ENCODE measurements around the gene TNFRSF14. TPM values are rescaled to one million over a fixed set of nuclear protein-coding genes. Genes with fewer than 3 reads are reported as not detected.
"Not testable (repeated sequence)": the region's sequence is repeated elsewhere in the genome, so short reads cannot be mapped to it uniquely, and the experiment has no call there.

TNFRSF14 gene
- total RNA-seq, 2 experiments from 2014 or later: 145 to 152 TPM

GRCh38 chr1:2575801-2576663 lies 19.9 kb downstream of the TNFRSF14 start:
- Mint-ChIP-seq H3K9me3 (peaks cover 19% of the 10 kb centered on the region), H3K36me3 (peaks cover 7% of the 10 kb centered on the region), H3K27me3 (no peaks in the 10 kb centered on the region), H3K4me1 (ENCODE audit: low read depth) (peaks cover 39% of the 10 kb centered on the region), H3K27ac (peak overlapping the region; percentile 97), H3K4me3 (no peak overlapping the region)
- ChIA-PET POLR2A (interaction anchor here (1.0 to 2.5 kb wide), 2 partner anchors 10 to 18 kb away, joined by 3 to 14 read pairs; partner anchors contain the start of gene PRXL2B), CTCF (no interaction called here)
- no peak for DNase-seq
- intact Hi-C loops (cut with micrococcal nuclease): no loop called here

- intact Hi-C loops (cut with micrococcal nuclease): loop anchor here (1.0 to 2.0 kb wide), 5 partner anchors 9 to 276 kb away; partner anchors contain the start of genes PANK4, PRXL2B and TNFRSF14
- POLR2A ChIA-PET: interaction anchor here (0.6 to 2.5 kb wide), 7 partner anchors 9 to 229 kb away, joined by 3 to 28 read pairs (median 14); partner anchors contain the start of genes PANK4, PRXL2B and TNFRSF14
Observed at GRCh38 chr1:2577565-2578075, 21.4 kb downstream of the TNFRSF14 start.

GRCh38 chr1:2578758-2579118 lies 22.6 kb downstream of the TNFRSF14 start:
- Mint-ChIP-seq H3K27me3 (no peaks in the 10 kb centered on the region), H3K4me1 (ENCODE audit: low read depth) (peaks cover 64% of the 10 kb centered on the region), H3K27ac (peak overlapping the region; percentile 97), H3K4me3 (peak overlapping the region; percentile 60), H3K9me3 (peaks cover 6% of the 10 kb centered on the region), H3K36me3 (peaks cover 3% of the 10 kb centered on the region)
- intact Hi-C loops (cut with micrococcal nuclease): loop anchor here (1.0 to 2.0 kb wide), 5 partner anchors 8 to 277 kb away; partner anchors contain the start of genes PANK4, PRXL2B and TNFRSF14
- POLR2A ChIA-PET: interaction anchor here (1.4 to 2.5 kb wide), 5 partner anchors 8 to 53 kb away, joined by 13 to 28 read pairs (median 21); partner anchors contain the start of genes PANK4, PRXL2B and TNFRSF14
- CTCF ChIA-PET: interaction anchor here (0.6 to 2.3 kb wide), 5 partner anchors 17 to 164 kb away, joined by 3 to 18 read pairs (median 6); partner anchors contain the start of gene TNFRSF14
- DNase-seq: no peak

More at GRCh38 chr1:2577565-2578075, 21.4 kb downstream of the TNFRSF14 start:
- CTCF ChIA-PET: interaction anchor here (1.0 to 2.3 kb wide), 7 partner anchors 16 to 163 kb away, joined by 3 to 18 read pairs (median 6); partner anchors contain the start of genes PANK4 and TNFRSF14
- peak; percentile 82 for DNase-seq
- peaks cover 54% of the 10 kb centered on the region for H3K4me1 Mint-ChIP-seq (ENCODE audit: low read depth)
- H3K27ac Mint-ChIP-seq: peak overlapping the region; percentile 97
- H3K36me3 Mint-ChIP-seq, H3K27me3 Mint-ChIP-seq: not testable (repeated sequence)
- peaks cover 17% of the 10 kb centered on the region for H3K9me3 Mint-ChIP-seq
- peak overlapping the region; percentile 72 for H3K4me3 Mint-ChIP-seq

GRCh38 chr1:2580691-2581090 lies 24.5 kb downstream of the TNFRSF14 start:
- no peak for DNase-seq
- no peaks in the 10 kb centered on the region for H3K9me3 Mint-ChIP-seq
- peak overlapping the region; percentile 96 for H3K27ac Mint-ChIP-seq
- peaks cover 78% of the 10 kb centered on the region for H3K4me1 Mint-ChIP-seq (ENCODE audit: low read depth)
- intact Hi-C loops (cut with micrococcal nuclease): no loop called here
- peaks cover 3% of the 10 kb centered on the region for H3K36me3 Mint-ChIP-seq
- ChIA-PET CTCF (no interaction called here), POLR2A (interaction anchor here (1.8 kb wide), 1 partner anchor 25 kb away, joined by 5 read pairs; the partner anchor contains the start of gene TNFRSF14)
- H3K4me3 Mint-ChIP-seq: no peak overlapping the region
- H3K27me3 Mint-ChIP-seq: no peaks in the 10 kb centered on the region

GRCh38 chr1:2582391-2582790 lies 26.2 kb downstream of the TNFRSF14 start:
- Mint-ChIP-seq H3K4me1 (ENCODE audit: low read depth) (peaks cover 67% of the 10 kb centered on the region), H3K36me3 (peaks cover 3% of the 10 kb centered on the region), H3K4me3 (no peak overlapping the region), H3K27me3 (no peaks in the 10 kb centered on the region), H3K9me3 (no peaks in the 10 kb centered on the region), H3K27ac (peak overlapping the region; percentile 96)
- intact Hi-C loops (cut with micrococcal nuclease): no loop called here
- CTCF ChIA-PET: interaction anchor here (1.5 to 2.3 kb wide), 2 partner anchors 26 to 408 kb away, joined by 3 to 9 read pairs; partner anchors contain the start of gene TNFRSF14
- DNase-seq: no peak
- POLR2A ChIA-PET: interaction anchor here (1.0 to 2.4 kb wide), 4 partner anchors 26 to 191 kb away, joined by 3 to 9 read pairs (median 4); partner anchors contain the start of genes MORN1, PANK4, RER1 and TNFRSF14

- H3K9me3 Mint-ChIP-seq: no peaks in the 10 kb centered on the region
- CTCF ChIA-PET: interaction anchor here (1.5 to 3.9 kb wide), 4 partner anchors 22 to 409 kb away, joined by 3 to 34 read pairs (median 12); partner anchors contain the start of gene TNFRSF14
- H3K36me3 Mint-ChIP-seq: peaks cover 3% of the 10 kb centered on the region
- H3K4me1 Mint-ChIP-seq (ENCODE audit: low read depth): peaks cover 65% of the 10 kb centered on the region
- peak; percentile 66 for DNase-seq
- H3K27me3 Mint-ChIP-seq: no peaks in the 10 kb centered on the region
- H3K27ac Mint-ChIP-seq: peak overlapping the region; percentile 92
- POLR2A ChIA-PET: interaction anchor here (1.0 to 5.1 kb wide), 6 partner anchors 22 to 192 kb away, joined by 3 to 67 read pairs (median 14); partner anchors contain the start of genes MORN1, PANK4, RER1 and TNFRSF14
- peak overlapping the region; percentile 83 for H3K4me3 Mint-ChIP-seq
- intact Hi-C loops (cut with micrococcal nuclease): no loop called here
Observed at GRCh38 chr1:2583331-2583791, 27.2 kb downstream of the TNFRSF14 start.

- H3K4me3 Mint-ChIP-seq: peak overlapping the region; percentile 83
- ChIA-PET POLR2A (interaction anchor here (1.0 to 5.1 kb wide), 7 partner anchors 22 to 192 kb away, joined by 3 to 67 read pairs (median 14); partner anchors contain the start of genes MORN1, PANK4, RER1 and TNFRSF14), CTCF (interaction anchor here (1.5 to 3.9 kb wide), 5 partner anchors 23 to 410 kb away, joined by 3 to 34 read pairs (median 9); partner anchors contain the start of genes MORN1, RER1 and TNFRSF14)
- DNase-seq: peak; percentile 63
- intact Hi-C loops (cut with micrococcal nuclease): loop anchor here (2.0 kb wide), 1 partner anchor 171 kb away; the partner anchor contains the start of gene PEX10
- H3K27ac Mint-ChIP-seq: peak overlapping the region; percentile 92
- no peaks in the 10 kb centered on the region for H3K27me3 Mint-ChIP-seq
- peaks cover 1% of the 10 kb centered on the region for H3K36me3 Mint-ChIP-seq
- peaks cover 59% of the 10 kb centered on the region for H3K4me1 Mint-ChIP-seq (ENCODE audit: low read depth)
- H3K9me3 Mint-ChIP-seq: no peaks in the 10 kb centered on the region
Observed at GRCh38 chr1:2583871-2584351, 27.7 kb downstream of the TNFRSF14 start.

- peaks cover 52% of the 10 kb centered on the region for H3K4me1 Mint-ChIP-seq (ENCODE audit: low read depth)
- CTCF ChIA-PET: interaction anchor here (0.7 to 3.9 kb wide), 8 partner anchors 23 to 390 kb away, joined by 3 to 34 read pairs (median 4); partner anchors contain the start of genes FAAP20, MORN1 and RER1
- POLR2A ChIA-PET: interaction anchor here (1.1 to 5.1 kb wide), 12 partner anchors 7 to 395 kb away, joined by 3 to 67 read pairs (median 11); partner anchors contain the start of genes MORN1, PANK4, PEX10 and RER1
- no peaks in the 10 kb centered on the region for H3K27me3 Mint-ChIP-seq
- H3K36me3 Mint-ChIP-seq: no peaks in the 10 kb centered on the region
- peak overlapping the region; percentile 83 for H3K4me3 Mint-ChIP-seq
- DNase-seq: no peak
- H3K27ac Mint-ChIP-seq: peak overlapping the region; percentile 92
- intact Hi-C loops (cut with micrococcal nuclease): loop anchor here (2.0 kb wide), 1 partner anchor 172 kb away; the partner anchor contains the start of gene PEX10
- no peaks in the 10 kb centered on the region for H3K9me3 Mint-ChIP-seq
Observed at GRCh38 chr1:2584686-2585317, 28.6 kb downstream of the TNFRSF14 start.

GRCh38 chr1:2585318-2586092 lies 29.3 kb downstream of the TNFRSF14 start:
- peaks cover 48% of the 10 kb centered on the region for H3K4me1 Mint-ChIP-seq (ENCODE audit: low read depth)
- H3K9me3 Mint-ChIP-seq: no peaks in the 10 kb centered on the region
- no peaks in the 10 kb centered on the region for H3K27me3 Mint-ChIP-seq
- CTCF ChIA-PET: interaction anchor here (0.7 to 3.9 kb wide), 11 partner anchors 24 to 391 kb away, joined by 3 to 34 read pairs (median 4); partner anchors contain the start of genes FAAP20, MORN1, PANK4 and RER1
- peak; percentile 83 for DNase-seq
- intact Hi-C loops (cut with micrococcal nuclease): loop anchor here (1.0 to 2.0 kb wide), 6 partner anchors 7 to 173 kb away; partner anchors contain the start of genes PANK4, PEX10 and TNFRSF14
- POLR2A ChIA-PET: interaction anchor here (0.8 to 5.1 kb wide), 14 partner anchors 8 to 396 kb away, joined by 3 to 67 read pairs (median 8); partner anchors contain the start of genes MORN1, PANK4, PEX10 and RER1
- H3K27ac Mint-ChIP-seq: peak overlapping the region; percentile 92
- peak overlapping the region; percentile 83 for H3K4me3 Mint-ChIP-seq
- no peaks in the 10 kb centered on the region for H3K36me3 Mint-ChIP-seq

Data from activated CD4-positive, alpha-beta memory T cell treated with anti-CD3 and anti-CD28 coated beads for 36 hours (primary cell).